K562 (cell line): ENCODE data around the gene SMARCA4. TPM values are rescaled to one million over a fixed set of nuclear protein-coding genes. Genes with fewer than 3 reads are reported as not detected.

Experiments used
- ATAC-seq: fragments of 200-7000 bp; cut with Tn5 transposase; 3 replicates; pipeline ENCODE4 v1.9.1; 2020; ENCODE audit warnings: moderate library complexity
- BruUV-seq: library from RNA; stranded (reverse); fragments of 400-500 nt; replicated peaks from 2 replicates; lab custom pipeline; 2021; lab: Mats Ljungman, UMichigan
- CTCF ChIA-PET: fragments of 300-600 bp; formaldehyde crosslinking; extraction: SDS; loops from one replicate; lab custom pipeline; 2021; ENCODE audit warnings: low intra/inter-chr PET ratio; lab: Yijun Ruan, JAX
- POLR2A ChIA-PET: fragments of 300-600, 350-650 bp; sonication (Branson Sonifier 250); formaldehyde crosslinking; extraction: SDS; loops from one replicate; lab custom pipeline; 2021; ENCODE audit warnings: antibody characterized with exemption, inconsistent platforms; lab: Yijun Ruan, JAX
- DNase-seq, 4 experiments: peaks; one replicate each; pipeline versions ENCODE4 v3.0.0 to v3.0.0-alpha.2; 2011 to 2018; ENCODE audit warnings: low spot score in 3 of 4, mixed read lengths in 3 of 4; ENCODE audit errors: extremely low read depth in 1 of 4
- FAIRE-seq: peaks from 2 replicates; lab custom pipeline; 2011; peaks lifted over from hg19 to GRCh38; lab: Jason Lieb, UNC
- H2AFZ ChIP-seq: 2 replicates; pipeline ENCODE4 v1.6.0; 2011; ENCODE audit warnings: low read depth, low read length, control low read depth, inconsistent platforms
- H3K27ac ChIP-seq: fragments of 200-600 bp; 3 replicates; pipeline ENCODE4 v1.8.0; 2011; ENCODE audit warnings: low read depth, mild to moderate bottlenecking, control low read depth, inconsistent platforms, low read length, moderate library complexity, mixed read lengths; ENCODE audit errors: extremely low read depth
- H3K27me3 ChIP-seq, 2 experiments: fragments of 300-600 bp in 1 of 2; 2 replicates in 1 of 2; 3 replicates in 1 of 2; pipeline versions ENCODE4 v1.6.0 to v1.8.0; 2011; ENCODE audit warnings: inconsistent platforms in 2 of 2, low read length in 2 of 2, mild to moderate bottlenecking in 1 of 2, mixed read lengths in 1 of 2, moderate library complexity in 1 of 2; ENCODE audit not compliant: control insufficient read depth in 2 of 2, insufficient read depth in 2 of 2
- H3K36me3 ChIP-seq: fragments of 300-600 bp; 3 replicates; pipeline ENCODE4 v1.8.0; 2011; ENCODE audit warnings: mild to moderate bottlenecking, low read length, inconsistent platforms; ENCODE audit not compliant: control insufficient read depth, insufficient read depth
- H3K4me1 ChIP-seq, 2 experiments: fragments of 200-600 bp in 1 of 2; replicated peaks in 1 of 2; 2 replicates in 1 of 2; 3 replicates in 1 of 2; pipeline versions ENCODE4 v1.5.1 to v1.8.0; 2011; ENCODE audit warnings: inconsistent platforms in 2 of 2, low read length in 2 of 2, mild to moderate bottlenecking in 1 of 2, mixed read lengths in 1 of 2, moderate library complexity in 1 of 2; ENCODE audit not compliant: control insufficient read depth in 2 of 2, insufficient read depth in 2 of 2
- H3K4me2 ChIP-seq: 2 replicates; pipeline ENCODE4 v1.6.1; 2011; ENCODE audit warnings: low read length, control low read depth, inconsistent platforms, mixed read lengths; ENCODE audit not compliant: insufficient read depth
- H3K4me3 ChIP-seq: fragments of 200-600 bp; sonication (generic), shearing (Covaris generic); 2 replicates; pipeline ENCODE4 v1.5.1; 2016; ENCODE audit warnings: control low read depth, inconsistent platforms
- H3K79me2 ChIP-seq: fragments of 200-600 bp; 3 replicates; pipeline ENCODE4 v1.8.0; 2011; ENCODE audit warnings: low read length, inconsistent platforms; ENCODE audit not compliant: control insufficient read depth, insufficient read depth
- H3K9ac ChIP-seq, 2 experiments: 2 replicates each; pipeline versions ENCODE4 v1.6.0 to v1.6.1; 2011; ENCODE audit warnings: low read depth in 2 of 2, low read length in 2 of 2, control low read depth in 1 of 2, inconsistent platforms in 1 of 2, mild to moderate bottlenecking in 1 of 2, mixed read lengths in 1 of 2; ENCODE audit not compliant: insufficient read depth in 1 of 2
- H3K9me1 ChIP-seq: one replicate; pipeline ENCODE4 v1.6.0; 2011; ENCODE audit warnings: inconsistent platforms, mild to moderate bottlenecking, low read length, moderate library complexity; ENCODE audit not compliant: control insufficient read depth, insufficient read depth
- H3K9me3 ChIP-seq: replicated peaks from 2 replicates; pipeline ENCODE4 v1.5.1; 2011; ENCODE audit warnings: low read depth, low read length, inconsistent platforms; ENCODE audit not compliant: control insufficient read depth, insufficient read depth
- H4K20me1 ChIP-seq: replicated peaks from 2 replicates; pipeline ENCODE4 v1.6.1; 2011; ENCODE audit warnings: low read length, inconsistent platforms, mixed read lengths; ENCODE audit not compliant: control insufficient read depth, insufficient read depth
- ARHGAP35 ChIP-seq: fragments of 450-650 bp; IDR thresholded peaks from 2 replicates; pipeline ENCODE4 v1.6.1; 2018; ENCODE audit not compliant: partially characterized antibody
- GTF2A2 ChIP-seq: IDR thresholded peaks from 2 replicates; pipeline ENCODE4 v1.6.1; 2016; ENCODE audit warnings: mild to moderate bottlenecking, missing genetic modification characterization, missing compliant biosample characterization
- MAFG ChIP-seq: fragments of 450-650 bp; conservative IDR thresholded peaks from 2 replicates; pipeline ENCODE4 v1.6.1; 2016; ENCODE audit warnings: missing genetic modification characterization, missing compliant biosample characterization
- NFIC ChIP-seq: fragments of 450-650 bp; IDR thresholded peaks from 2 replicates; pipeline ENCODE4 v1.6.1; 2017; ENCODE audit warnings: mild to moderate bottlenecking, inconsistent platforms
- ZNF77 ChIP-seq: fragments of 250-450 bp; sonication (Bioruptor Pico); IDR thresholded peaks from 2 replicates; pipeline ENCODE4 v1.5.0; 2020
- WGBS: fragments of 100-300 bp; shearing (Covaris generic); methylation state at CpG from one replicate; pipeline ENCODE4 v1.1.6; 2016; ENCODE audit warnings: low coverage, mixed read lengths; ENCODE audit not compliant: insufficient coverage; ENCODE audit errors: missing lambda C conversion rate; 5-methylcytosine and 5-hydroxymethylcytosine counted together
- in situ Hi-C: fragments of 300-500 bp; cut with MboI; formaldehyde crosslinking; loops from 4 replicates; pipeline ENCODE4 v1.15.0; 2018; ENCODE audit warnings: inconsistent platforms, mixed read lengths
- intact Hi-C: fragments of 100-400 bp; cut with micrococcal nuclease; formaldehyde crosslinking; loops from 2 replicates; pipeline ENCODE4 v1.14.2; 2022
- polyA plus RNA-seq, 8 experiments: library from polyadenylated mRNA; depleted of rRNA in 4 of 8; stranded (reverse) in 5 of 8; unstranded in 3 of 8; fragments of >200 nt; fragmentation: Nextera tagmentation in 2 of 8; fragmentation: Illumina TruSeq in 1 of 8; extraction: Ambion mirVana in 2 of 8; extraction: Trizol in 1 of 8; gene quantifications; 2 replicates each; pipeline versions ENCODE4 v1.2.1 to v1.2.3, GENCODE V29; 2011 to 2014; ENCODE audit warnings: inconsistent platforms in 1 of 8, missing spikeins in 1 of 8
- total RNA-seq, 7 experiments: library from RNA; depleted of rRNA in 6 of 7; stranded (reverse); fragments of >200 nt in 6 of 7; fragmentation: Illumina TruSeq in 2 of 7; extraction: Trizol in 2 of 7; gene quantifications; 2 replicates each; pipeline versions ENCODE4 v1.2.1 to v1.2.3, GENCODE V29; 2011 to 2021; ENCODE audit warnings: low replicate concordance in 1 of 7
- TF ChIP-seq, protein P1 (sequence below), 2 experiments: fragments of 450-650 bp in 1 of 2; IDR thresholded peaks; 2 replicates each; pipeline ENCODE4 v1.6.1; 2011 to 2017; ENCODE audit warnings: low read depth in 2 of 2, antibody characterized with exemption in 1 of 2, borderline replicate concordance in 1 of 2, low read length in 1 of 2, mild to moderate bottlenecking in 1 of 2, mixed read lengths in 1 of 2; ENCODE audit not compliant: control insufficient read depth in 1 of 2
- TF ChIP-seq, protein P2 (sequence below): sonication (generic); formaldehyde crosslinking; IDR thresholded peaks from 2 replicates; pipeline ENCODE4 v1.8.0; 2022; ENCODE audit warnings: missing genetic modification reagents, mild to moderate bottlenecking, moderate library complexity, borderline replicate concordance
- TF ChIP-seq, protein P3 (sequence below): fragments of 250-450 bp; sonication (Bioruptor Pico); IDR thresholded peaks from 2 replicates; pipeline ENCODE4 v1.5.1; 2021; ENCODE audit warnings: mild to moderate bottlenecking
- TF ChIP-seq, protein P4 (sequence below): sonication (generic); formaldehyde crosslinking; IDR thresholded peaks from 2 replicates; pipeline ENCODE4 v1.9.0; 2022; ENCODE audit warnings: mild to moderate bottlenecking, missing genetic modification reagents

Gene SMARCA4
- total and polyA plus RNA-seq, 9 of the 15 experiments (the other 6 are each of a cell fraction or from before 2014, with no cell fraction given): 19.3 to 207 (median 52.1) TPM

DNA sequence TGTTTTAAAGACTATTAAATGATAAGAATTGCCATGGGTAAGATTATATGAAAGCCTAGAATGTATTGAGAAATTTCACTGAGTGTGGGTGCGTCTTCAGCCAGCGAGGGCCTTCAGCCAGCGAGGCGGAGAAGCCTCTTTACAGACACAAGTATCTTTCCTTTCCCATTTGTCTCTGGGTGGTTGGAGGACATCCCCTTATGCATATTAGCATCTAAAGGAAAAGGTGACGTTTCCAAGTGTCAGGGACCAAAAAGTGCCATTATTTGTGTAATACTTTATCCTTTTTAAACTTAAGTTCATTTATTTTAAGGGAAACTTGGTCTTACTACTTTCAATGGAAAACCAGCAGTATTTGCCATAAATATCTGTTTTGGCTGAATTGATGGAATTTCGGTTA lies 22.2 kb downstream of the SMARCA4 start:
- Histone ChIP-seq H3K4me2 (no peak overlapping the region), H3K9me1 (no peaks in the 10 kb centered on the region), H2AFZ (no peak overlapping the region), H3K4me3 (no peak overlapping the region), H3K9me3 (no peaks in the 10 kb centered on the region), H3K4me1 (peaks cover 0 to 3% of the 10 kb centered on the region in 2 experiments; a peak in 2 of 5 replicates), H3K27ac (no peak overlapping the region), H4K20me1 (peaks cover under 1% of the 10 kb centered on the region; the same call in 1 of the 2 replicates), H3K9ac (no peak overlapping the region), H3K79me2 (peaks cover 65% of the 10 kb centered on the region), H3K36me3 (peaks cover 66% of the 10 kb centered on the region; the same call in 2 of the 3 replicates), H3K27me3 (no peaks in the 10 kb centered on the region)
- in situ Hi-C loops (no loop called here), intact Hi-C loops (no loop called here)
- no peak for ATAC-seq
- CTCF ChIA-PET: no interaction called here
- WGBS: 87% methylated on average over 6 of the region's 6 CpGs
- POLR2A ChIA-PET: interaction anchor here (0.6 kb wide), 1 partner anchor 13 kb away, joined by 3 read pairs; no protein-coding TSS in a partner anchor
- no TSS peak for BruUV-seq
- no peak for DNase-seq
- no peak for FAIRE-seq
- no peak for TF ChIP-seq GTF2A2 (tag)
- no peak for TF ChIP-seq NFIC
- TF ChIP-seq, protein P1, sequence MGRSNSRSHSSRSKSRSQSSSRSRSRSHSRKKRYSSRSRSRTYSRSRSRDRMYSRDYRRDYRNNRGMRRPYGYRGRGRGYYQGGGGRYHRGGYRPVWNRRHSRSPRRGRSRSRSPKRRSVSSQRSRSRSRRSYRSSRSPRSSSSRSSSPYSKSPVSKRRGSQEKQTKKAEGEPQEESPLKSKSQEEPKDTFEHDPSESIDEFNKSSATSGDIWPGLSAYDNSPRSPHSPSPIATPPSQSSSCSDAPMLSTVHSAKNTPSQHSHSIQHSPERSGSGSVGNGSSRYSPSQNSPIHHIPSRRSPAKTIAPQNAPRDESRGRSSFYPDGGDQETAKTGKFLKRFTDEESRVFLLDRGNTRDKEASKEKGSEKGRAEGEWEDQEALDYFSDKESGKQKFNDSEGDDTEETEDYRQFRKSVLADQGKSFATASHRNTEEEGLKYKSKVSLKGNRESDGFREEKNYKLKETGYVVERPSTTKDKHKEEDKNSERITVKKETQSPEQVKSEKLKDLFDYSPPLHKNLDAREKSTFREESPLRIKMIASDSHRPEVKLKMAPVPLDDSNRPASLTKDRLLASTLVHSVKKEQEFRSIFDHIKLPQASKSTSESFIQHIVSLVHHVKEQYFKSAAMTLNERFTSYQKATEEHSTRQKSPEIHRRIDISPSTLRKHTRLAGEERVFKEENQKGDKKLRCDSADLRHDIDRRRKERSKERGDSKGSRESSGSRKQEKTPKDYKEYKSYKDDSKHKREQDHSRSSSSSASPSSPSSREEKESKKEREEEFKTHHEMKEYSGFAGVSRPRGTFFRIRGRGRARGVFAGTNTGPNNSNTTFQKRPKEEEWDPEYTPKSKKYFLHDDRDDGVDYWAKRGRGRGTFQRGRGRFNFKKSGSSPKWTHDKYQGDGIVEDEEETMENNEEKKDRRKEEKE (IDR thresholded peaks at IDR 0.05; ENCODE audit: borderline replicate concordance in 1 of 2, control insufficient read depth in 1 of 2, low read depth in 2 of 2, low read length in 1 of 2): no peak
- TF ChIP-seq MAFG (tag): no peak
- TF ChIP-seq, protein P2, sequence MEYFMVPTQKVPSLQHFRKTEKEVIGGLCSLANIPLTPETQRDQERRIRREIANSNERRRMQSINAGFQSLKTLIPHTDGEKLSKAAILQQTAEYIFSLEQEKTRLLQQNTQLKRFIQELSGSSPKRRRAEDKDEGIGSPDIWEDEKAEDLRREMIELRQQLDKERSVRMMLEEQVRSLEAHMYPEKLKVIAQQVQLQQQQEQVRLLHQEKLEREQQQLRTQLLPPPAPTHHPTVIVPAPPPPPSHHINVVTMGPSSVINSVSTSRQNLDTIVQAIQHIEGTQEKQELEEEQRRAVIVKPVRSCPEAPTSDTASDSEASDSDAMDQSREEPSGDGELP (CRISPR knock-in tag): no peak
- TF ChIP-seq ZNF77 (CRISPR knock-in tag): no peak
- TF ChIP-seq, protein P3, sequence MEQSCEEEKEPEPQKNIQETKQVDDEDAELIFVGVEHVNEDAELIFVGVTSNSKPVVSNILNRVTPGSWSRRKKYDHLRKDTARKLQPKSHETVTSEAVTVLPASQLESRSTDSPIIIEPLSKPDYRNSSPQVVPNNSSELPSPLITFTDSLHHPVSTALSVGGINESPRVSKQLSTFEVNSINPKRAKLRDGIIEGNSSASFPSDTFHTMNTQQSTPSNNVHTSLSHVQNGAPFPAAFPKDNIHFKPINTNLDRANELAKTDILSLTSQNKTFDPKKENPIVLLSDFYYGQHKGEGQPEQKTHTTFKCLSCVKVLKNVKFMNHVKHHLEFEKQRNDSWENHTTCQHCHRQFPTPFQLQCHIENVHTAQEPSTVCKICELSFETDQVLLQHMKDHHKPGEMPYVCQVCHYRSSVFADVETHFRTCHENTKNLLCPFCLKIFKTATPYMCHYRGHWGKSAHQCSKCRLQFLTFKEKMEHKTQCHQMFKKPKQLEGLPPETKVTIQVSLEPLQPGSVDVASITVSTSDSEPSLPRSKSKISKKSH: no peak
- TF ChIP-seq, protein P4, sequence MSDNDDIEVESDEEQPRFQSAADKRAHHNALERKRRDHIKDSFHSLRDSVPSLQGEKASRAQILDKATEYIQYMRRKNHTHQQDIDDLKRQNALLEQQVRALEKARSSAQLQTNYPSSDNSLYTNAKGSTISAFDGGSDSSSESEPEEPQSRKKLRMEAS (CRISPR knock-in tag): no peak
- no peak for TF ChIP-seq ARHGAP35
